ENCODE data around the gene HERC6. TPM values are rescaled to one million over a fixed set of nuclear protein-coding genes. Genes with fewer than 3 reads are reported as not detected.
"Not testable (repeated sequence)": the region's sequence is repeated elsewhere in the genome, so short reads cannot be mapped to it uniquely, and the experiment has no call there.

Gene HERC6
- polyA plus RNA-seq, 3 donors from 2014 or later = 5.8 to 14.8 (median 13.8) TPM

- peak overlapping the region in 2 of 6 donors; percentile 26 to 64 for H3K27ac Mint-ChIP-seq
- no peaks in the 10 kb centered on the region for H3K9me3 Mint-ChIP-seq
- DNase-seq = no peak
- no peaks in the 10 kb centered on the region for H3K4me1 Mint-ChIP-seq
- H3K27me3 Mint-ChIP-seq (ENCODE audit: low read depth in 3 of 3) = no peaks in the 10 kb centered on the region
- H3K4me3 Mint-ChIP-seq = no peak overlapping the region
- H3K36me3 Mint-ChIP-seq = peaks cover 9 to 40% (median 22%) of the 10 kb centered on the region in 3 donors
Measured at GRCh38 chr4:88442689-88443191, 64.1 kb downstream of the HERC6 start.

GRCh38 chr4:88443486-88443885, 64.8 kb downstream of the HERC6 start:
- Mint-ChIP-seq H3K36me3 (peaks cover 9 to 40% (median 22%) of the 10 kb centered on the region in 3 donors), H3K4me3 (no peak overlapping the region), H3K27me3 (ENCODE audit: low read depth in 3 of 3) (no peaks in the 10 kb centered on the region), H3K4me1 (no peaks in the 10 kb centered on the region), H3K27ac (peak overlapping the region in 1 of 6 donors; percentile 56), H3K9me3 (no peaks in the 10 kb centered on the region)
- DNase-seq = no peak

GRCh38 chr4:88445252-88445651, 66.6 kb downstream of the HERC6 start:
- peaks cover 9 to 29% (median 11%) of the 10 kb centered on the region in 3 donors for H3K36me3 Mint-ChIP-seq
- H3K4me3 Mint-ChIP-seq = no peak overlapping the region
- no peaks in the 10 kb centered on the region for H3K9me3 Mint-ChIP-seq
- no peak for DNase-seq
- H3K27me3 Mint-ChIP-seq (ENCODE audit: low read depth in 3 of 3) = no peaks in the 10 kb centered on the region
- H3K27ac Mint-ChIP-seq = no peak overlapping the region
- no peaks in the 10 kb centered on the region for H3K4me1 Mint-ChIP-seq

- no peaks in the 10 kb centered on the region for H3K9me3 Mint-ChIP-seq
- H3K27me3 Mint-ChIP-seq (ENCODE audit: low read depth in 3 of 3) = no peaks in the 10 kb centered on the region
- no peak overlapping the region for H3K27ac Mint-ChIP-seq
- H3K4me3 Mint-ChIP-seq = no peak overlapping the region
- peaks cover 9 to 23% (median 10%) of the 10 kb centered on the region in 3 donors for H3K36me3 Mint-ChIP-seq
- DNase-seq = no peak
- H3K4me1 Mint-ChIP-seq = no peaks in the 10 kb centered on the region
Measured at GRCh38 chr4:88446124-88446523, 67.5 kb downstream of the HERC6 start.

- Mint-ChIP-seq H3K9me3 (no peaks in the 10 kb centered on the region), H3K4me3 (no peak overlapping the region), H3K27ac (no peak overlapping the region), H3K4me1 (no peaks in the 10 kb centered on the region), H3K27me3 (ENCODE audit: low read depth in 3 of 3) (no peaks in the 10 kb centered on the region), H3K36me3 (peaks cover 6 to 10% (median 9%) of the 10 kb centered on the region in 3 donors)
- DNase-seq = no peak
Measured at GRCh38 chr4:88447371-88448095, 68.9 kb downstream of the HERC6 start.

- H3K4me3 Mint-ChIP-seq; H3K27ac Mint-ChIP-seq; H3K4me1 Mint-ChIP-seq; H3K9me3 Mint-ChIP-seq; H3K36me3 Mint-ChIP-seq; DNase-seq; H3K27me3 Mint-ChIP-seq (ENCODE audit: low read depth in 3 of 3): not testable (repeated sequence)
Measured at GRCh38 chr4:88448211-88448765, 69.6 kb downstream of the HERC6 start.

GRCh38 chr4:88448889-88449288, 70.2 kb downstream of the HERC6 start:
- Mint-ChIP-seq H3K27ac (no peak overlapping the region), H3K27me3 (ENCODE audit: low read depth in 3 of 3) (no peaks in the 10 kb centered on the region), H3K4me1 (no peaks in the 10 kb centered on the region), H3K36me3 (no peaks in the 10 kb centered on the region), H3K9me3 (no peaks in the 10 kb centered on the region), H3K4me3 (no peak overlapping the region)
- DNase-seq = no peak

- Mint-ChIP-seq H3K27ac (peak overlapping the region in 1 of 6 donors; percentile 26), H3K27me3 (ENCODE audit: low read depth in 3 of 3) (no peaks in the 10 kb centered on the region), H3K9me3 (no peaks in the 10 kb centered on the region), H3K36me3 (no peaks in the 10 kb centered on the region), H3K4me1 (no peaks in the 10 kb centered on the region), H3K4me3 (no peak overlapping the region)
- no peak for DNase-seq
Measured at GRCh38 chr4:88449290-88449689, 70.6 kb downstream of the HERC6 start.

GRCh38 chr4:88451205-88451604, 72.6 kb downstream of the HERC6 start:
- peaks cover 6 to 9% of the 10 kb centered on the region in 2 donors for H3K4me1 Mint-ChIP-seq
- no peaks in the 10 kb centered on the region for H3K36me3 Mint-ChIP-seq
- no peaks in the 10 kb centered on the region for H3K9me3 Mint-ChIP-seq
- DNase-seq = no peak
- no peak overlapping the region for H3K27ac Mint-ChIP-seq
- peaks cover 0 to 5% (median 0%) of the 10 kb centered on the region in 3 donors for H3K27me3 Mint-ChIP-seq (ENCODE audit: low read depth in 3 of 3)
- H3K4me3 Mint-ChIP-seq = no peak overlapping the region

- H3K4me1 Mint-ChIP-seq = peaks cover 15 to 22% of the 10 kb centered on the region in 2 donors
Measured at GRCh38 chr4:88452912-88453311, 74.3 kb downstream of the HERC6 start.

GRCh38 chr4:88456670-88457306, 78.1 kb downstream of the HERC6 start, which contains the start of gene HERC5:
HERC5 (plus strand) TSS chr4:88457119; CDS start chr4:88457270, 151 bp downstream.
- Mint-ChIP-seq H3K36me3 (peaks cover 0 to 3% (median 3%) of the 10 kb centered on the region in 3 donors), H3K27ac (peak within 1 kb of the TSS; percentile 88 to 100 (median 100)), H3K4me1 (peaks cover 21 to 30% of the 10 kb centered on the region in 2 donors), H3K4me3 (peak within 1 kb of the TSS; percentile 94 to 100 (median 100)), H3K9me3 (no peaks in the 10 kb centered on the region), H3K27me3 (ENCODE audit: low read depth in 3 of 3) (peaks cover 7 to 13% (median 11%) of the 10 kb centered on the region in 3 donors)
- DNase-seq = peak; percentile 96

More at GRCh38 chr4:88452912-88453311, 74.3 kb downstream of the HERC6 start:
- Mint-ChIP-seq H3K4me3 (no peak overlapping the region), H3K27ac (no peak overlapping the region), H3K9me3 (no peaks in the 10 kb centered on the region), H3K27me3 (ENCODE audit: low read depth in 3 of 3) (peaks cover 7 to 13% (median 9%) of the 10 kb centered on the region in 3 donors), H3K36me3 (peaks cover 0 to 3% (median 3%) of the 10 kb centered on the region in 3 donors)
- DNase-seq = no peak

- peak overlapping the region; percentile 94 to 100 (median 100) for H3K4me3 Mint-ChIP-seq
- DNase-seq = no peak
Measured at GRCh38 chr4:88457307-88458103, 78.9 kb downstream of the HERC6 start.

GRCh38 chr4:88458104-88458740, 79.6 kb downstream of the HERC6 start:
- Mint-ChIP-seq H3K4me1 (peaks cover 21 to 30% of the 10 kb centered on the region in 2 donors), H3K9me3 (no peaks in the 10 kb centered on the region), H3K4me3 (peak overlapping the region; percentile 94 to 100 (median 100)), H3K27ac (peak overlapping the region; percentile 48 to 88 (median 86)), H3K36me3 (peaks cover 0 to 7% (median 3%) of the 10 kb centered on the region in 3 donors), H3K27me3 (ENCODE audit: low read depth in 3 of 3) (peaks cover 7 to 13% (median 11%) of the 10 kb centered on the region in 3 donors)
- no peak for DNase-seq

More at GRCh38 chr4:88457307-88458103, 78.9 kb downstream of the HERC6 start:
- Mint-ChIP-seq H3K27me3 (ENCODE audit: low read depth in 3 of 3) (peaks cover 7 to 13% (median 11%) of the 10 kb centered on the region in 3 donors), H3K36me3 (peaks cover 0 to 3% (median 3%) of the 10 kb centered on the region in 3 donors), H3K4me1 (peaks cover 21 to 30% of the 10 kb centered on the region in 2 donors), H3K27ac (peak overlapping the region; percentile 66 to 100 (median 86)), H3K9me3 (no peaks in the 10 kb centered on the region)

Measured in immature natural killer cell (primary cell).